Upper lobe of left lung (tissue), 6 donors: ENCODE data around the gene PFDN1. TPM values are rescaled to one million over a fixed set of nuclear protein-coding genes. Genes with fewer than 3 reads are reported as not detected.

Source experiments
- ATAC-seq, 2 donors: fragments of 200-7000 bp; cut with Tn5 transposase; one replicate each; pipeline ENCODE4 v1.9.1; 2022; ENCODE audit warnings: mild to moderate bottlenecking in 2 of 2, moderate library complexity in 2 of 2; ENCODE audit not compliant: low FRiP score in 2 of 2
- DNase-seq, 2 donors: peaks; one replicate each; pipeline ENCODE4 v3.0.0-alpha.2; 2019 to 2020
- H3K27ac ChIP-seq, 4 donors: fragments of 200-600 bp; sonication (generic); one replicate each; pipeline ENCODE4 v1.5.1; 2016 to 2019
- H3K27me3 ChIP-seq, 4 donors: fragments of 200-600 bp; sonication (generic); one replicate each; pipeline ENCODE4 v1.5.1; 2017 to 2019
- H3K36me3 ChIP-seq, 4 donors: fragments of 200-600 bp; sonication (generic); one replicate each; pipeline ENCODE4 v1.5.1; 2016 to 2019
- H3K4me1 ChIP-seq, 4 donors: fragments of 200-600 bp; sonication (generic); one replicate each; pipeline ENCODE4 v1.5.1; 2018 to 2019
- H3K4me3 ChIP-seq, 4 donors: fragments of 200-600 bp; sonication (generic); one replicate each; pipeline ENCODE4 v1.5.1; 2017 to 2019; ENCODE audit warnings: mild to moderate bottlenecking in 2 of 4, moderate library complexity in 1 of 4
- H3K9me3 ChIP-seq, 4 donors: fragments of 200-600 bp; sonication (generic); one replicate each; pipeline ENCODE4 v1.5.1; 2018 to 2019
- EP300 ChIP-seq, 4 donors: sonication (generic); formaldehyde crosslinking; IDR thresholded peaks; one replicate each; pipeline ENCODE4 v1.5.1; 2017; ENCODE audit warnings: antibody characterized with exemption in 4 of 4, control low read depth in 2 of 4
- POLR2A ChIP-seq, 4 donors: fragments of 450-650 bp; IDR thresholded peaks; one replicate each; pipeline ENCODE4 v1.5.1; 2016 to 2017; ENCODE audit warnings: antibody characterized with exemption in 4 of 4, mild to moderate bottlenecking in 2 of 4
- POLR2AphosphoS5 ChIP-seq, 2 donors: sonication (generic); formaldehyde crosslinking; IDR thresholded peaks; one replicate each; pipeline ENCODE4 v1.5.1; 2017; ENCODE audit warnings: antibody characterized with exemption in 2 of 2
- WGBS, 2 donors: methylation state at CpG; one replicate each; pipeline ENCODE4 v1.1.5; 2017 to 2018; 5-methylcytosine and 5-hydroxymethylcytosine counted together
- total RNA-seq, 6 donors: library from RNA; depleted of rRNA in 4 of 6; stranded (reverse); fragments of >200 nt in 4 of 6; gene quantifications; one replicate each; pipeline versions ENCODE4 v1.1.0 to v1.2.1, GENCODE V29; 2016 to 2021
- TF ChIP-seq, protein P1 (sequence below), 6 experiments: fragments of 450-650 bp in 4 of 6; fragments of 200-600 bp in 2 of 6; sonication (generic) in 2 of 6; IDR thresholded peaks; one replicate each; pipeline ENCODE4 v1.5.1; 2016 to 2019; ENCODE audit warnings: antibody characterized with exemption in 6 of 6
- donor health status: DM: no; HTN: no; CAD: no; lungs with moderate emphysema.
- donor health status: DM: no; HTN: yes; CAD: no; lungs with severe emphysema.

PFDN1 gene
- total RNA-seq, 6 donors from 2014 or later = 44.7 to 128 (median 87.7) TPM

DNA sequence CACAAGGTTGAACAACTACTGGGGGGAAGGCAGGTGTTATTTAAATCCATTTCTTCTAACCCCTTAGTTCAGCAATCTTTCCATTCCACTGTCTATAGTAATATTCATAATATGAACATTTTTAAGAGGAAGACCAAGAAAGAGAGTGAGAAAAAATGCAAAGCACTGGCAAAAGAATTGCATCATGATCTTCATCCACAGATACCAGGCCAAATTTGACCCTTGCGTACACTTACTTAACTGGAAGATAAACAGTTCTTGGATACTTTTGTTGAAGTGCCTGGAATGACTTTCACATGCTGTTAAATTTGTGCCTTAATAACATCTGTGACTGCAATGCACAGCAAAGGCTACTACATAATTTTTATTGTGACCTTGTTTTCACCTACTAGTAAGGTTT, 1.8 kb downstream of the PFDN1 start:
- H3K36me3 ChIP-seq = peaks cover 0 to 17% (median 2%) of the 10 kb centered on the region in 4 donors
- H3K4me3 ChIP-seq = no peak overlapping the region
- WGBS, 2 donors = 35 to 60% methylated on average over 1 of the region's 1 CpG
- no peaks in the 10 kb centered on the region for H3K27me3 ChIP-seq
- TF ChIP-seq EP300 (IDR thresholded peaks at IDR 0.05) (peak in 1 of 4 donors; percentile 12), POLR2A (IDR thresholded peaks at IDR 0.05) (no peak)
- H3K4me1 ChIP-seq = peaks cover 19 to 58% (median 23%) of the 10 kb centered on the region in 4 donors
- no peak overlapping the region for H3K27ac ChIP-seq
- DNase-seq = no peak
- ATAC-seq = no peak
- no peaks in the 10 kb centered on the region for H3K9me3 ChIP-seq

DNA sequence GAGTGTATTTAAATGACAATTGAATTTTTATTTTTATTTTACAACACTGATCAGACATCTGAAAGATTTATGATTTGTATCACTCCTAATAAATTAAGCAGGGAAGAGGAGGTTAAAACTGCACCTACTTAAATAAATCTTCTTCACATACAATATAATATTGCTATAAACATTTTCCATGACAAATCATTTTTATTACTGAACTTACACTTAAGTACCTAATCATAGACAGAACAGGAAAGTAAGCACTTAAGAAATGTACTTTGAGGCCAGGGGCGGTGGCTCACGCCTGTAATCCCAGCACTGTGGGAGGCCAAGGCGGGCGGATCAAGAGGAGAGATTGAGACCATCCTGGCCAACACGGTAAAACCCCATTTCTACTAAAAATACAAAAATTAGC, 3.8 kb downstream of the PFDN1 start:
- ATAC-seq (no peak), DNase-seq (no peak)
- peaks cover 0 to 17% (median 2%) of the 10 kb centered on the region in 4 donors for H3K36me3 ChIP-seq
- H3K4me1 ChIP-seq = peaks cover 32 to 74% (median 37%) of the 10 kb centered on the region in 4 donors
- TF ChIP-seq EP300 (IDR thresholded peaks at IDR 0.05) (no peak), POLR2AphosphoS5 (IDR thresholded peaks at IDR 0.05) (no peak), POLR2A (IDR thresholded peaks at IDR 0.05) (no peak)
- TF ChIP-seq, protein P1, sequence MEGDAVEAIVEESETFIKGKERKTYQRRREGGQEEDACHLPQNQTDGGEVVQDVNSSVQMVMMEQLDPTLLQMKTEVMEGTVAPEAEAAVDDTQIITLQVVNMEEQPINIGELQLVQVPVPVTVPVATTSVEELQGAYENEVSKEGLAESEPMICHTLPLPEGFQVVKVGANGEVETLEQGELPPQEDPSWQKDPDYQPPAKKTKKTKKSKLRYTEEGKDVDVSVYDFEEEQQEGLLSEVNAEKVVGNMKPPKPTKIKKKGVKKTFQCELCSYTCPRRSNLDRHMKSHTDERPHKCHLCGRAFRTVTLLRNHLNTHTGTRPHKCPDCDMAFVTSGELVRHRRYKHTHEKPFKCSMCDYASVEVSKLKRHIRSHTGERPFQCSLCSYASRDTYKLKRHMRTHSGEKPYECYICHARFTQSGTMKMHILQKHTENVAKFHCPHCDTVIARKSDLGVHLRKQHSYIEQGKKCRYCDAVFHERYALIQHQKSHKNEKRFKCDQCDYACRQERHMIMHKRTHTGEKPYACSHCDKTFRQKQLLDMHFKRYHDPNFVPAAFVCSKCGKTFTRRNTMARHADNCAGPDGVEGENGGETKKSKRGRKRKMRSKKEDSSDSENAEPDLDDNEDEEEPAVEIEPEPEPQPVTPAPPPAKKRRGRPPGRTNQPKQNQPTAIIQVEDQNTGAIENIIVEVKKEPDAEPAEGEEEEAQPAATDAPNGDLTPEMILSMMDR (IDR thresholded peaks at IDR 0.05) = no peak
- H3K27me3 ChIP-seq = no peaks in the 10 kb centered on the region
- no peak overlapping the region for H3K4me3 ChIP-seq
- H3K27ac ChIP-seq = peak overlapping the region; percentile 48 to 75 (median 68)
- no peaks in the 10 kb centered on the region for H3K9me3 ChIP-seq
- WGBS, 2 donors = 65 to 81% methylated on average over 5 of the region's 5 CpGs

DNA sequence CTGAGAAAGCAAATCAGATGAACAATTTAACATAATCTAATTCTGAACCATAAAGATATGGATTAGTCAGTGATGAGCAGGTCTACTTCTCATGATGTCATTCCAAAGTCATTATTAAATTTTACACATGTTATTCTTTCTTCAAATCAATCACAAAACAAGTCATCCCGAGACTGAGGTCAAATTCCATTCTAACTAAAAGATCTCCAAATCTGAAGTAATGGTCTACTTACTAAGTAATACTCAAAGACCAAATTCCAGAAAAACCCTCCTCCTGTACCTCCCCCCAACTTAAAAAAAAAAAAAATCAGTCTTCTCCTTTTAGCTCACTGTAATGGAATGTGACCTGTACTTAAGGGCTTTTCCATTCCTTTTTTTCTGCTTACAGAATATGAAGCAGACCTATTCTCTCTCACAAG, 4.7 kb downstream of the PFDN1 start:
- Histone ChIP-seq H3K9me3 (no peaks in the 10 kb centered on the region), H3K27ac (peak overlapping the region; percentile 37 to 75 (median 56)), H3K27me3 (no peaks in the 10 kb centered on the region), H3K4me3 (no peak overlapping the region), H3K36me3 (peaks cover 0 to 17% (median 2%) of the 10 kb centered on the region in 4 donors), H3K4me1 (peaks cover 35 to 75% (median 44%) of the 10 kb centered on the region in 4 donors)
- DNase-seq (no peak), ATAC-seq (peak; percentile 35 to 67)
- WGBS, 2 donors = 59 to 75% methylated on average over 1 of the region's 1 CpG
- TF ChIP-seq EP300 (IDR thresholded peaks at IDR 0.05) = no peak
- TF ChIP-seq, protein P1 (IDR thresholded peaks at IDR 0.05) = no peak
- TF ChIP-seq POLR2AphosphoS5 (IDR thresholded peaks at IDR 0.05) = no peak
- TF ChIP-seq POLR2A (IDR thresholded peaks at IDR 0.05) = no peak

DNA sequence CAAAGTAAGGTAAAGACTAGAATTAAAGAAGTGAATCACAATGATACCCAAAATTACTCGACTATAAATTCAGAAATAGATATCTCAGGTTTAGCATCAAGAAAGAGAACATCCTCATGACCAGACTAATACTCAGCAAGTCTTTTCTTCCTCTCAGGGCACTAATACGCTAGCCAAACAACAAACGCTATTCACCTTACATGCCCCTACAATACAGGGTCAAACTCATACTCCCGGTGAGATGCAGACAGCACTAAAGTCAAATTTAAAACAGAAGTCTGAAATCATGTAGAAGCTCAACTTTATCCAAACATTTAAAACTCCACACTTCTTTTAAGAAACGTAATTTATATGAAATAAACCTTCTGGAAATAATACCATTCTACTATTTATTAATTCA, 5.6 kb downstream of the PFDN1 start:
- Histone ChIP-seq H3K9me3 (no peaks in the 10 kb centered on the region), H3K4me3 (no peak overlapping the region), H3K36me3 (peaks cover 0 to 17% (median 2%) of the 10 kb centered on the region in 4 donors), H3K27me3 (no peaks in the 10 kb centered on the region), H3K27ac (peak overlapping the region in 2 of 4 donors; percentile 48 to 50), H3K4me1 (peaks cover 42 to 79% (median 53%) of the 10 kb centered on the region in 4 donors)
- TF ChIP-seq POLR2AphosphoS5 (IDR thresholded peaks at IDR 0.05) = no peak
- DNase-seq (no peak), ATAC-seq (no peak)
- 63 to 74% methylated on average over 5 of the region's 5 CpGs for WGBS, 2 donors

DNA sequence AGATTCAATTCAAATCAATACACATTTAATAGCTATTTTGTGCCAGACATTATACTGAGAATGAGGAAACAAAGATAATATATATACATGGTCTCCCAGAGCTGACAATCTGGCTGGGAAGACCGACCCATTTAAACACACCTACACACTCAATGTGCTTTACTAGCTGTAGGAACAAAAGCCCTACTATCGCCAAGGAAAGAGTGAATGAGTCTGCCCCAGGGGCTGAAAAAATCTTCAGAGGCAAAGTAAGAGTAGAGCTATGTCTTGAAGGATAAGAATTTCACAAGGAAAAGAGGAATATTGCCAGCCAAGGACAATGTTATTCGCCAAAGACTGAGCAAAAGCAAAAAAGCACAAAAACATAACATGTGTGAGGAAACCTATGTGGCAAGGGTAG, 6.6 kb downstream of the PFDN1 start:
- DNase-seq (no peak), ATAC-seq (no peak)
- no peak overlapping the region for H3K4me3 ChIP-seq
- peak overlapping the region in 2 of 4 donors; percentile 25 to 50 for H3K27ac ChIP-seq
- no peaks in the 10 kb centered on the region for H3K27me3 ChIP-seq
- WGBS, 2 donors = 77 to 86% methylated on average over 3 of the region's 3 CpGs
- peaks cover 0 to 17% (median 2%) of the 10 kb centered on the region in 4 donors for H3K36me3 ChIP-seq
- H3K9me3 ChIP-seq = no peaks in the 10 kb centered on the region
- peaks cover 43 to 80% (median 47%) of the 10 kb centered on the region in 4 donors for H3K4me1 ChIP-seq
- TF ChIP-seq POLR2AphosphoS5 (IDR thresholded peaks at IDR 0.05) (no peak), EP300 (IDR thresholded peaks at IDR 0.05) (no peak), POLR2A (IDR thresholded peaks at IDR 0.05) (no peak)
- TF ChIP-seq, protein P1 (IDR thresholded peaks at IDR 0.05) = no peak

DNA sequence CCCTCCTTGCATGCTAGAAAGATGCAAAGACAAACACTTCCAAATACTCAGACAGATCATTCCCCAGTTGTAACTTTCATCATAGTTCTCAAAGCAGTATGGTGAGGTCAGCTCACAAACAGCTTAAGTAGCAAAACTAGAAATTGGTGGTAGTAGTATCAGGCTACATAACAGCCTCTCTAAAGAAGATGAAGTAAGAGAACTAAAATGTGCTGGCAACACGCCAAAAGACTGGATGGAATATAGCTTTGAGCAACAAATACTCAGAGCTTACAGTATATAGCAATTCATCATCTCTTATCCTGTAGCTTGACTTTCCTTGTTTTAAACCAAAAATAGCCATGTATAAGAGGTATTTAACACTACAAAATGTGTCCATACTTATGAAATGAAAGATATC, 7.5 kb downstream of the PFDN1 start:
- 27 to 30% methylated on average over 1 of the region's 1 CpG for WGBS, 2 donors
- TF ChIP-seq POLR2AphosphoS5 (IDR thresholded peaks at IDR 0.05) (peak in 1 of 2 donors; percentile 51), POLR2A (IDR thresholded peaks at IDR 0.05) (no peak)
- no peaks in the 10 kb centered on the region for H3K9me3 ChIP-seq
- H3K36me3 ChIP-seq = peaks cover 0 to 17% (median 2%) of the 10 kb centered on the region in 4 donors
- DNase-seq (peak in 1 of 2 donors; percentile 74), ATAC-seq (peak in 1 of 2 donors; percentile 83)
- H3K27ac ChIP-seq = peak overlapping the region in 2 of 4 donors; percentile 6 to 50
- H3K4me1 ChIP-seq = peaks cover 42 to 76% (median 46%) of the 10 kb centered on the region in 4 donors
- no peaks in the 10 kb centered on the region for H3K27me3 ChIP-seq
- no peak overlapping the region for H3K4me3 ChIP-seq
